Activated CD4-positive, CD25-positive, alpha-beta regulatory T cell (primary cell): ENCODE data around the gene MTMR2.
A peak's percentile ranks its signal among the peaks of the same experiment; 100 is the strongest.

Experiments
- DNase-seq, 4 experiments: peaks; one replicate each; lab custom pipeline; 2025; lab: John Stamatoyannopoulos, UW

Gene MTMR2

GRCh38 chr11:95923728-95924413, at the start of gene MTMR2:
Gene MTMR2 (minus strand): TSS chr11:95924107. CDS start chr11:95923954, 153 bp downstream.
- DNase-seq: peak; percentile 7 to 40 (median 22)

GRCh38 chr11:95972060-95972459, 48.2 kb upstream of the MTMR2 start:
- no peak for DNase-seq

GRCh38 chr11:95968585-95968984, 44.7 kb upstream of the MTMR2 start:
- no peak for DNase-seq

- DNase-seq: no peak
These were observed 40.4 kb upstream of the MTMR2 start for GRCh38 chr11:95964281-95964680.

DNA sequence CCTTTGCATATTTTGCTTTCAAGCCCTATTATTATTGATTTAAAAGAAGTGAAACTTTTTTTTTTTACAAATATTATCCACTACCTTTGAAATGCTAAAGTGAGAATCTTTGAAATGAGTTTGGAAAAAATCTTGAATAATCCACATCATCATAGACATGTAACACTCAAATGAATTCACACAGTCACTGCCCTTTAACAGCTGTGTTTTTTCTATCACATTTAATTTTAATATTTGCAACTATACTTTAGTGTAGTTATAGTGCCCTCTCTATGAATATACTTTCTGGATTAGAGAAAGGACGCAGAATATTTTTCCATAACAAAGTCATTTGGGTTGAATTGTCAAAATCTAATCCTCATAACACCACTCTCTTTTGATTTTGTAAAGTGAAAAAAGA, 37.9 kb upstream of the MTMR2 start:
- no peak for DNase-seq

- DNase-seq: no peak
These were observed 27.0 kb upstream of the MTMR2 start for GRCh38 chr11:95950905-95951304.

DNA sequence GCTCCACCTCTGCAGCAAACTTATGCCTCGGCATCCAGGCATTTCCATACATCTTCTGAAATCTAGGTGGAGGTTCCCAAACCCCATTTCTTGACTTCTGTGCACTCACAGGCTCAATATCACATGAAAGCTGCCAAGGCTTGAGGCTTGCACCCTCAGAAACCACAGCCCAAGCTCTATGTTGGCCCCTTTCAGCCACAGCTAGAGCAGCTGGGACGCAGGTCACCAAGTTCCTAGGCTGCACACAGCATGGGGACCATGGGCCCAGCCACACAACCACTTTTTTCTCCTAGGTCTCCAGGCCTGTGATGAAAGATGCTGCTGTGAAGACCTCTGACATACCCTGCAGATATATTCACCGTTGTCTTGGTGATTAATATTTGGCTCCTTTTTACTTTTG, 24.7 kb upstream of the MTMR2 start:
- no peak for DNase-seq

GRCh38 chr11:95944623-95945022, 20.7 kb upstream of the MTMR2 start:
- no peak for DNase-seq

GRCh38 chr11:95943546-95943945, 19.6 kb upstream of the MTMR2 start:
- no peak for DNase-seq

- DNase-seq: no peak
These were observed 15.2 kb upstream of the MTMR2 start for GRCh38 chr11:95939091-95939490.

DNA sequence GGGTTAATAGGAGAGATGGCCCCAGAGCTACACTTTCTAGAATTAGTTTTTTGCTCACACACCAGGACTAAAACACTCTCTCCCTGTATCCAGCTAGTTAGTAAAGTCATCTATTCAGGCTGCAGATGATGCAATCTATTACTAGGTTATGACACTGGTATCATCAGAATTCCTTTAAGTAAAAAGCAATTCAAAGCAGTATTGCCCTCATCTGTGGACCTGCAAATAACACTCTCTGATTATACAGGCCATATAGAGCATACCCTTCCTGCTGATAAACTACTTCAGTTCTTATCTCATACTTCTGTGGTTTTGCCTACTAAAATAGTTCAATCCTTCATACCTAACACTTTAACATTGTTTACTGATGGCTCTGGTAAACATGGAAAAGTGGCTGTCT, 13.5 kb upstream of the MTMR2 start:
- DNase-seq: no peak

GRCh38 chr11:95933594-95933993, 9.7 kb upstream of the MTMR2 start:
- no peak for DNase-seq

DNA sequence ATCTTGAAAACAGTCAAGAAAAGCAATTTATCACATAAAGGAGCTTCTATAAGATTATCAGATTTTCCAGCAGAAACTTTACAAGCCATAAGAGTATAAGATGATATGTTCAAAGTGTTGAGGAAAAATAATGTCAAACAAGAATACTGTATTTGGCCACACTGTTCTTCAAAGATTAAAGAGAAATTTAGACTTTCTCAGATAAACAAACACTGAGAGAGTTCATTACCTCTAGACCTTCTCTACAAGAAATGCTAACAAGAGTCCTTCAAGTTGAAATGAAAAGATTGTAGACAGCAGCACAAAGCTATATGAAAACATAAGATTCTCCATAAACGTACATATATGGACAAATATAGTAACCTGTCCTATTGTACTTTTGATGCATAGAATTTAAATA, 8.0 kb upstream of the MTMR2 start:
- DNase-seq: no peak

DNA sequence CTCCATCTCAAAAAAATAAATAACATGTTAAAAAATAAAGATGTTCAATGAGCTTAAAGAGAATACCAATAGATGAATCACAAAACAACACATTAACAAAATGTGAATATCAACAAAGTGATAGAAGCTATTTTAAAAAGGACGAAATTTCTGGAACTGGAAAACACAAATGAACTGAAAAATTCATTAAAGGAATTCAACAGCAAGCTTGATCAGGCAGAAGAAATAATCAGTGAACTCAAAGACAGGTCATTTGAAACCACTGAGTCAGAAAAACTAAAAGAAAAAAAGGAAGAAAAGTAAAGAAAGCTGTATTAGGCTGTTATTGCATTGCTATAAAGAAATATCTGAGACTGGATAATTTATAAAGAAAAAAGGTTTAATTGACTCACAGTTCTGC, 7.0 kb upstream of the MTMR2 start:
- no peak for DNase-seq

DNA sequence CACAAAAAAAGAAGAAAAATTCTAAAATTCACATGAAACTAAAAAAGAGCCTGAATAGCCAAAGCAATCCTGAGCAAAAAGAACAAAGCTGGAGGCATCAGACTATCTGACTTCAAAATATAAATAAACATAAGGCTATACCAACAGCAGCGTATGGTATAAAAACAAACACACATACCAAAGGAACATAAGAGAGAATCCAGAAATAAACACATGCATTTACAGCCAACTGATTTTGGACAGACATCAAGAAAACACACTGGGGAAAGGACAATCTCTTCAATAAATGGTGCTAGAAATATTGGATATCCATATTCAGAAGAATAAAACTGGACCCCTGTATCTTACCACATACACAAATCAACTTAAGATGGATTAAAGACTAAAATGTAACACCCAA, 2.8 kb upstream of the MTMR2 start:
- no peak for DNase-seq

- no peak for DNase-seq
These were observed 1.1 kb upstream of the MTMR2 start for GRCh38 chr11:95925011-95925410.

GRCh38 chr11:95924414-95924760, 480 bp upstream of the MTMR2 start:
- no peak for DNase-seq

- no peak for DNase-seq
These were observed 524 bp downstream of the MTMR2 start for GRCh38 chr11:95923439-95923727.

DNA sequence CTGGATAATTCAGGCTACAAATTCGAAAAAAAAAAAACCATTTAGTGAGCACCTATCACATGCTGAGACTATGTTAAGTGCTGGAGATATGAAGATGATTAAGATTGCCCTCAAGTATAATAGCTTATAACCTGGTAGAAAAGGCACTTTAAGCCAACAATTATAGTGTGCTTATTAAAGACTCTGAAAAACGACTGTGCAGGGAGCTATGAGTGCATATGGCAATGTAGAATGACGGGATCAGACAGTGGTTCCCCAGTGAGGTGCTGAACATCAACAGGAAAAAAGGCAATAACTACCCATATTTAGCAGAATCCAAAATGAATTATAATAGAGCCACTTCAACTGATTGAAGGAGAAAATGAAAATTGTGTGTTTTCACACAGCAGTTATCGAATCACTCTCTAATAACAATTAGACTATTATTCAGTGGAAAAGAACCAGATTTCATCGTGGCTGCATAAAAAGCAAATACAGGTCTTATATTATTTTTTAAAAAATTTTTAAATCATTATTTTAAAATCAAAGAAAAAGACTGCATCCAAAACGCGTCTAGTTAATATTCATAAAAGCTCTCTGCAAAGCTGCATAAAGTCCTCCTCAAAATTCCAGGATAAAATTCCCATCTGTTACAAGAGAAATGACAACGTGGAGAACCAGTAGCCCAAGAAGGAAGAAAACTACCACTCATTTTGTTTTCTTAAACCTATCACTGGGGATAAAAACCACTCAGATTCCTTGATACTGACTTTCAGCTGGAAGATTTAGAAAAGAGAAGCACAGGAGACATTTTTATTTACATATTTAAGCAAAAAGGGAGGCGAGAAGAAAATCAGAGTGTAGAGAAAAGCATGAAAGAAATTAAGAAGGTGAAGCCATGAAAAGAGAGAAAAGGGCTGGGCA, 1.1 kb downstream of the MTMR2 start:
- DNase-seq: no peak

- DNase-seq: no peak
These were observed 1.8 kb downstream of the MTMR2 start for GRCh38 chr11:95922099-95922498.

DNA sequence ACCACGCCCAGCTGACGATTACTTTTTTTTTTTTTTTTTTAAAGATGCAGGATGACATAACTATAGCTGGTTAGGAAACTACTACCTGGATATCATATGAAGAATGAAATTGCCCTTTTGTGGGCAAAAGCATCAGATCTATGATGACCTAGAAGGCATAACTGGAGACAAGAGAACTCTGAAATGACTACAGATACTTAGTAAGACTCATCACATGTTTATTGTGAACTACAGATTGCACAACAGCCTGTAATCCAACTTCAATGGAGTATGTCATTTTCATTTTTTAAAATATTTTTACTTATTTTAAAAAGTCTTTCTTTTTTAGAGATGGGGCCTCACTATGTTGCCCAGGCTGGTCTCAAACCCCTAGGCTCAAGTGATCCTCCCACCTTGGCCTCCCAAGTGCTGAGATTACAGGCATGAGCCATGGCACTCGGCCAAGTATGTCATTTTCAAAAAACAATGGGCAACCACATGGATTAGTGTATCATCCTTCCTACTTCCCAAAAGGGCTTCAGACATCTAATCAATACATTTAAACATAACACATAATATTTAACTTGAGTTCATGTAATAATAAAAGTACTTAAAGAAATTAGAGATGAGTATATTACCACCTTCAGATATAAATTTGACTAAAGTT, 3.3 kb downstream of the MTMR2 start:
- DNase-seq: no peak

DNA sequence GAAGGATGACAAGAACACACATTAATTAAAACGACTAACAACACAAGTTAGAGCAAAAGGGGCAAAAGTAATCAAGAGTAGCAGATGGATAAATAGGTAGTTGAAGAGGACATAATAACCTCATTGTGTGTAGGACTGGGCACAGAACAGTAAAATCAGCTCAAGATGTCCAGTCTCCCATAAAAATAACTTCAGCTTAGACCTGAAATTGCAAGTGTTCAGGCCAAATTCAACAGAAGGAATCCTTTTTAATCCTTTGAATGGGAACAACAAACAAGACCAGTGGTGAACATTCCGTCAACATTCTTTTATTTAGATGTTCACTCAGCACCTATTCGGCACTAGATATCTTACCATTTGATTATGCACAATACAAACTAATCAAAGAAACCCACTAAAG, 4.4 kb downstream of the MTMR2 start:
- no peak for DNase-seq

DNA sequence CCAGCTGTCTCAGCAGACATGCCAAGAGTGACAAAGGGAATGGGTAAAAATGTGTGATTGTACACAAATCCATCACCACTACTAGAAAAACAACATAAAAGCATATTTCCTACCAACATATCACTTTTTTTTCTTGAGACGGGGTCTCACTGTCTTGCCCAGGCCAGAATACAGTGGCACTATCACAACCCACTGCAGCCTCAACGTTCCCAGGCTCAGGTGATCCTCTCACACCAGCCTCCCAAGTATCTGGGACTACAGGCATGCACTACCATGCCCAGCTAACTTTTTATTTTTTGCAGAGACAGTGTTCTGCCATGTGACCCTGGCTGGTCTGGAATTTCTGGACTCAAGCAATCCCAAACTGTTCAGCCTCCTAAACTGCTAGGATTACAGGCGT, 5.2 kb downstream of the MTMR2 start:
- no peak for DNase-seq
